ENCODE measurements around the gene ZMIZ1.
"Not testable (repeated sequence)": the region's sequence is repeated elsewhere in the genome, so short reads cannot be mapped to it uniquely, and the experiment has no call there.

Gene ZMIZ1

GRCh38 chr10:79331226-79331625, 262.5 kb downstream of the ZMIZ1 start:
- no peak overlapping the region for H3K4me3 ChIP-seq (ENCODE audit: low read depth, low read length)

GRCh38 chr10:79331709-79332108, 262.9 kb downstream of the ZMIZ1 start:
- H3K4me3 ChIP-seq (ENCODE audit: low read depth, low read length): no peak overlapping the region

GRCh38 chr10:79332610-79333315, 264.0 kb downstream of the ZMIZ1 start:
- H3K4me3 ChIP-seq (ENCODE audit: low read depth, low read length): not testable (repeated sequence)

- no peak overlapping the region for H3K4me3 ChIP-seq (ENCODE audit: low read depth, low read length)
Measured at GRCh38 chr10:79333513-79333912, 264.7 kb downstream of the ZMIZ1 start.

GRCh38 chr10:79334573-79334972, 265.8 kb downstream of the ZMIZ1 start:
- no peak overlapping the region for H3K4me3 ChIP-seq (ENCODE audit: low read depth, low read length)

- no peak overlapping the region for H3K4me3 ChIP-seq (ENCODE audit: low read depth, low read length)
Measured at GRCh38 chr10:79335094-79335469, 266.3 kb downstream of the ZMIZ1 start.

- H3K4me3 ChIP-seq (ENCODE audit: low read depth, low read length): no peak overlapping the region
Measured at GRCh38 chr10:79335470-79336235, 266.9 kb downstream of the ZMIZ1 start.

GRCh38 chr10:79336276-79336675, 267.5 kb downstream of the ZMIZ1 start:
- H3K4me3 ChIP-seq (ENCODE audit: low read depth, low read length): no peak overlapping the region

- H3K4me3 ChIP-seq (ENCODE audit: low read depth, low read length): no peak overlapping the region
Measured at GRCh38 chr10:79336739-79337138, 268.0 kb downstream of the ZMIZ1 start.

- H3K4me3 ChIP-seq (ENCODE audit: low read depth, low read length): not testable (repeated sequence)
Measured at GRCh38 chr10:79337783-79338469, 269.2 kb downstream of the ZMIZ1 start.

- H3K4me3 ChIP-seq (ENCODE audit: low read depth, low read length): no peak overlapping the region
Measured at GRCh38 chr10:79339266-79339665, 270.5 kb downstream of the ZMIZ1 start.

- H3K4me3 ChIP-seq (ENCODE audit: low read depth, low read length): no peak overlapping the region
Measured at GRCh38 chr10:79340646-79341244, 272.0 kb downstream of the ZMIZ1 start.

- H3K4me3 ChIP-seq (ENCODE audit: low read depth, low read length): no peak overlapping the region
Measured at GRCh38 chr10:79342295-79342761, 273.6 kb downstream of the ZMIZ1 start.

- no peak overlapping the region for H3K4me3 ChIP-seq (ENCODE audit: low read depth, low read length)
Measured at GRCh38 chr10:79342811-79343561, 274.2 kb downstream of the ZMIZ1 start.

- H3K4me3 ChIP-seq (ENCODE audit: low read depth, low read length): no peak overlapping the region
Measured at GRCh38 chr10:79344502-79345195, 275.9 kb downstream of the ZMIZ1 start.

GRCh38 chr10:79345241-79346011, 276.7 kb downstream of the ZMIZ1 start:
- no peak overlapping the region for H3K4me3 ChIP-seq (ENCODE audit: low read depth, low read length)

- no peak overlapping the region for H3K4me3 ChIP-seq (ENCODE audit: low read depth, low read length)
Measured at GRCh38 chr10:79346012-79346340, 277.2 kb downstream of the ZMIZ1 start.

- no peak overlapping the region for H3K4me3 ChIP-seq (ENCODE audit: low read depth, low read length)
Measured at GRCh38 chr10:79346388-79347225, 277.8 kb downstream of the ZMIZ1 start.
